HepG2 (cell line): ENCODE measurements around the gene ALDH3A1. TPM values are rescaled to one million over a fixed set of nuclear protein-coding genes. Genes with fewer than 3 reads are reported as not detected.

Experiments used
- ATAC-seq: fragments of 200-7000 bp; cut with Tn5 transposase; 3 replicates; pipeline ENCODE4 v1.9.1; 2020; ENCODE audit warnings: mild to moderate bottlenecking, moderate library complexity
- BruUV-seq: library from RNA; stranded (reverse); fragments of 400-500 nt; replicated peaks from 2 replicates; lab custom pipeline; 2021; lab: Mats Ljungman, UMichigan
- CTCF ChIA-PET: fragments of 300-600 bp; formaldehyde crosslinking; extraction: SDS; loops from one replicate; lab custom pipeline; 2021; ENCODE audit warnings: low total read pairs, inconsistent platforms, low intra/inter-chr PET ratio; lab: Yijun Ruan, JAX
- POLR2A ChIA-PET: fragments of 350-600 bp; sonication (Branson Sonifier 250); formaldehyde crosslinking; loops from one replicate; lab custom pipeline; 2020; ENCODE audit warnings: antibody characterized with exemption, inconsistent platforms; lab: Yijun Ruan, JAX
- DNase-seq: peaks from one replicate; pipeline ENCODE4 v3.0.0-alpha.2; 2015; ENCODE audit warnings: low spot score
- FAIRE-seq: peaks from 3 replicates; lab custom pipeline; 2011; peaks lifted over from hg19 to GRCh38; lab: Jason Lieb, UNC
- H2AFZ ChIP-seq: one replicate; pipeline ENCODE4 v1.6.1; 2011; ENCODE audit warnings: low read length, inconsistent platforms
- H3K27ac ChIP-seq: fragments of 300-600 bp; 3 replicates; pipeline ENCODE4 v1.8.0; 2011; ENCODE audit warnings: mixed run types, mild to moderate bottlenecking, mixed read lengths, low read length, inconsistent platforms; ENCODE audit not compliant: insufficient read depth; ENCODE audit errors: extremely low read length
- H3K27me3 ChIP-seq, 2 experiments: fragments of 200-600 bp in 1 of 2; 2 replicates in 1 of 2; 3 replicates in 1 of 2; pipeline versions ENCODE4 v1.6.0 to v1.8.0; 2011; ENCODE audit warnings: low read length in 2 of 2, mild to moderate bottlenecking in 2 of 2, moderate library complexity in 2 of 2, inconsistent platforms in 1 of 2; ENCODE audit not compliant: insufficient read depth in 2 of 2, control insufficient read depth in 1 of 2
- H3K36me3 ChIP-seq, 2 experiments: fragments of 200-600 bp in 1 of 2; replicated peaks in 1 of 2; 2 replicates in 1 of 2; 3 replicates in 1 of 2; pipeline versions ENCODE4 v1.5.1 to v1.8.0; 2011; ENCODE audit warnings: low read length in 2 of 2, inconsistent platforms in 1 of 2; ENCODE audit not compliant: insufficient read depth in 2 of 2, control insufficient read depth in 1 of 2
- H3K4me1 ChIP-seq: 2 replicates; pipeline ENCODE4 v1.5.1; 2012; ENCODE audit warnings: low read length, inconsistent platforms; ENCODE audit not compliant: insufficient read depth
- H3K4me2 ChIP-seq: 2 replicates; pipeline ENCODE4 v1.6.0; 2011; ENCODE audit warnings: low read depth, low read length, inconsistent platforms
- H3K4me3 ChIP-seq, 3 experiments: fragments of 200-600 bp in 1 of 3; sonication (generic), shearing (Covaris generic) in 1 of 3; replicated peaks in 1 of 3; 2 replicates each; pipeline ENCODE4 v1.5.1; 2011 to 2016; ENCODE audit warnings: low read length in 3 of 3, inconsistent platforms in 2 of 3, low read depth in 2 of 3, mild to moderate bottlenecking in 2 of 3, control low read depth in 1 of 3, mixed read lengths in 1 of 3; ENCODE audit not compliant: insufficient read depth in 1 of 3
- H3K79me2 ChIP-seq: one replicate; pipeline ENCODE4 v1.6.1; 2011; ENCODE audit warnings: low read length, inconsistent platforms; ENCODE audit not compliant: insufficient read depth
- H3K9ac ChIP-seq: 2 replicates; pipeline ENCODE4 v1.6.0; 2011; ENCODE audit warnings: mild to moderate bottlenecking, low read depth, low read length, inconsistent platforms; ENCODE audit not compliant: insufficient read depth
- H3K9me3 ChIP-seq: 2 replicates; pipeline ENCODE4 v1.5.1; 2012; ENCODE audit warnings: mild to moderate bottlenecking, low read length
- H4K20me1 ChIP-seq: 2 replicates; pipeline ENCODE4 v1.6.0; 2011; ENCODE audit warnings: inconsistent platforms, mild to moderate bottlenecking, low read length, moderate library complexity; ENCODE audit not compliant: insufficient read depth
- BORCS8-MEF2B ChIP-seq: sonication (generic); formaldehyde crosslinking; IDR thresholded peaks from 2 replicates; pipeline ENCODE4 v1.8.0; 2022; ENCODE audit warnings: mild to moderate bottlenecking, missing genetic modification reagents
- CHCHD3 ChIP-seq: sonication (generic); formaldehyde crosslinking; IDR thresholded peaks from 2 replicates; pipeline ENCODE4 v1.8.0; 2022; ENCODE audit warnings: mild to moderate bottlenecking, missing genetic modification reagents, moderate library complexity
- FOXK1 ChIP-seq: sonication (generic); formaldehyde crosslinking; IDR thresholded peaks from 2 replicates; pipeline ENCODE4 v1.4.0; 2020; ENCODE audit warnings: low read depth, missing genetic modification reagents, borderline replicate concordance
- TARDBP ChIP-seq: sonication (generic); formaldehyde crosslinking; IDR thresholded peaks from 2 replicates; pipeline ENCODE4 v1.8.0; 2022; ENCODE audit warnings: mild to moderate bottlenecking, missing genetic modification reagents
- ZNF282 ChIP-seq: fragments of 450-650 bp; IDR thresholded peaks from 2 replicates; pipeline ENCODE4 v1.6.1; 2018; ENCODE audit not compliant: partially characterized antibody
- ZNF512B ChIP-seq: sonication (generic); formaldehyde crosslinking; IDR thresholded peaks from 2 replicates; pipeline ENCODE4 v1.5.1; 2020; ENCODE audit warnings: missing genetic modification reagents, mild to moderate bottlenecking, borderline replicate concordance
- ZNF891 ChIP-seq: sonication (generic); formaldehyde crosslinking; IDR thresholded peaks from 2 replicates; pipeline ENCODE4 v1.5.0; 2020; ENCODE audit warnings: mild to moderate bottlenecking, missing genetic modification reagents
- ZSCAN21 ChIP-seq: sonication (generic); formaldehyde crosslinking; IDR thresholded peaks from 2 replicates; pipeline ENCODE4 v1.8.0; 2022; ENCODE audit warnings: mild to moderate bottlenecking, missing genetic modification reagents, moderate library complexity, borderline replicate concordance
- WGBS: methylation state at CpG from one replicate; pipeline ENCODE4 v1.1.6; 2017; ENCODE audit warnings: low lambda C conversion rate; 5-methylcytosine and 5-hydroxymethylcytosine counted together
- in situ Hi-C: cut with HindIII; loops from 2 replicates; pipeline ENCODE4 v1.10.0; 2017; ENCODE audit warnings: low pct_unique_long_range_greater_than_20kb; ENCODE audit not compliant: extremely low pct_ligation_motif_present
- intact Hi-C: fragments of 100-400 bp; cut with micrococcal nuclease; formaldehyde crosslinking; loops from one replicate; pipeline ENCODE4 v1.10.0; 2022; ENCODE audit not compliant: unreplicated experiment
- polyA plus RNA-seq, 8 experiments: library from polyadenylated mRNA; depleted of rRNA in 3 of 8; stranded (reverse) in 7 of 8; unstranded in 1 of 8; fragments of >200 nt; fragmentation: Illumina TruSeq in 4 of 8; extraction: Trizol in 4 of 8; gene quantifications; 2 replicates each; pipeline versions ENCODE4 v1.2.1 to v1.2.3, GENCODE V29; 2011 to 2016; ENCODE audit warnings: low read depth in 4 of 8, missing spikeins in 1 of 8, mixed read lengths in 1 of 8; ENCODE audit not compliant: insufficient read depth in 1 of 8
- total RNA-seq, 5 experiments: library from RNA; depleted of rRNA; stranded (reverse); fragments of >200 nt; fragmentation: Illumina TruSeq; extraction: Trizol; gene quantifications; 2 replicates each; pipeline ENCODE4 v1.2.3, GENCODE V29; 2016; ENCODE audit warnings: low read depth in 1 of 5
- TF ChIP-seq, protein P1 (sequence below): sonication (generic); formaldehyde crosslinking; IDR thresholded peaks from 2 replicates; pipeline ENCODE4 v1.5.0; 2020; ENCODE audit warnings: mild to moderate bottlenecking, missing genetic modification reagents

The ALDH3A1 gene
- total and polyA plus RNA-seq, 2 of the 13 experiments (the other 11 are each of a cell fraction or from before 2014, with no cell fraction given), result 0.07 to 0.62 TPM

DNA sequence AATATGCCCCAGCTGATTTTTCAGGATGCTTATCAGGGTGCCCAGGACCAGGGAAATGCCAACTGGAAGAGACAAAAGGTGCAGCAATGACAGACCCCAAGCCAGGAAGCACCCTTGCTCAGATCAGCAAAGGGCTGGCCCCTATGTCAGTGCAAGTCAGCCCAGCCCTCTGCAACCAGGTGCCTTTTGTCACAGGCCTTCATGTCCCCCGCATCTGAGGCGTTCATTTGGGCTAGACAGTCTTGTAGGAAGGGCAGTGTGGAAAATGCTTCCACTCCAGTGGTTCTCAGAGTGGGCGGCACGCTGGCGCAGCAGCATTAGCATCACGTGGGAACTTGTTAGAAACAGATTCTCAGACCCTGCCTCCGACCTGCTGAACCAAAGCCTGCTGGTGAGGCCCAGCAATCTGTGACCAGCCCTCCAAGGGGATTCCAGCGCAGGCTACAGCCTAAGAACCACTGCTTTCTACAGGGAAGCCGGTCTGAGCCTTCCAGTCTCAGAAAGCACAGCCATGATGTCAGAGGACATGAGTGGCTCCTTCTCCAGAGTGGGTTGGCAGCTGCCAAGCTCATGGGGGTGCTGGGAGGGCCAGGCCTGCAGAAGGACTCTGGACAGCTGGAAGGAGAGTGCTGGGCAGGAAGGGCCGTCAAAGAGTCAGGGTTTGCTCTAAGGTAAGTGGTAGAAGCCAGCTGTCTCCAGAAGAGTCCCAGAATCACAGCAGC, 44.8 kb downstream of the ALDH3A1 start:
- FAIRE-seq, result no peak
- no TSS peak for BruUV-seq
- peaks cover 0 to 15% of the 10 kb centered on the region in 2 experiments; a peak in 4 of 5 replicates for H3K27me3 ChIP-seq
- ATAC-seq, result peak; percentile 10
- H2AFZ ChIP-seq, result no peak overlapping the region
- H3K4me2 ChIP-seq, result peak overlapping the region; percentile 91
- CTCF ChIA-PET, result no interaction called here
- POLR2A ChIA-PET, result interaction anchor here (0.6 to 2.0 kb wide), 8 partner anchors 15 to 169 kb away, joined by 3 to 12 read pairs (median 3); partner anchors contain the start of gene ALDH3A2
- H3K27ac ChIP-seq, result no peak overlapping the region
- intact Hi-C loops (loop anchor here (2.0 kb wide), 1 partner anchor 60 kb away; no protein-coding TSS in a partner anchor), in situ Hi-C loops (loop anchor here (25.0 kb wide), 1 partner anchor 191 kb away; no protein-coding TSS in a partner anchor)
- H3K4me1 ChIP-seq, result peaks cover 60% of the 10 kb centered on the region
- no peaks in the 10 kb centered on the region for H4K20me1 ChIP-seq
- H3K79me2 ChIP-seq, result no peaks in the 10 kb centered on the region
- H3K36me3 ChIP-seq, result no peaks in the 10 kb centered on the region
- H3K4me3 ChIP-seq, result peak overlapping the region in 1 of 3 experiments; percentile 65; a peak in 1 of 6 replicates
- WGBS, result 13% methylated on average over 6 of the region's 10 CpGs
- peak overlapping the region; percentile 10 for H3K9ac ChIP-seq
- DNase-seq, result no peak
- no peak for TF ChIP-seq ZNF282
- peak; percentile 23; the same call in 1 of the 2 replicates for TF ChIP-seq ZNF512B (CRISPR knock-in tag)
- peak; percentile 55; the same call in 1 of the 2 replicates for TF ChIP-seq BORCS8-MEF2B
- TF ChIP-seq CHCHD3 (CRISPR knock-in tag), result peak; percentile 22; the same call in 1 of the 2 replicates
- TF ChIP-seq ZSCAN21, result no peak
- TF ChIP-seq, protein P1, sequence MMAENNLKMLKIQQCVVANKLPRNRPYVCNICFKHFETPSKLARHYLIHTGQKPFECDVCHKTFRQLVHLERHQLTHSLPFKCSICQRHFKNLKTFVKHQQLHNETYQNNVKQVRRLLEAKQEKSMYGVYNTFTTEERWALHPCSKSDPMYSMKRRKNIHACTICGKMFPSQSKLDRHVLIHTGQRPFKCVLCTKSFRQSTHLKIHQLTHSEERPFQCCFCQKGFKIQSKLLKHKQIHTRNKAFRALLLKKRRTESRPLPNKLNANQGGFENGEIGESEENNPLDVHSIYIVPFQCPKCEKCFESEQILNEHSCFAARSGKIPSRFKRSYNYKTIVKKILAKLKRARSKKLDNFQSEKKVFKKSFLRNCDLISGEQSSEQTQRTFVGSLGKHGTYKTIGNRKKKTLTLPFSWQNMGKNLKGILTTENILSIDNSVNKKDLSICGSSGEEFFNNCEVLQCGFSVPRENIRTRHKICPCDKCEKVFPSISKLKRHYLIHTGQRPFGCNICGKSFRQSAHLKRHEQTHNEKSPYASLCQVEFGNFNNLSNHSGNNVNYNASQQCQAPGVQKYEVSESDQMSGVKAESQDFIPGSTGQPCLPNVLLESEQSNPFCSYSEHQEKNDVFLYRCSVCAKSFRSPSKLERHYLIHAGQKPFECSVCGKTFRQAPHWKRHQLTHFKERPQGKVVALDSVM, result 0 out of 2 replicates have a peak, but pooled peaks have one; percentile 22
- TF ChIP-seq ZNF891 (CRISPR knock-in tag), result 0 out of 2 replicates have a peak, but pooled peaks have one; percentile 22
- 0 out of 2 replicates have a peak, but pooled peaks have one; percentile 19 for TF ChIP-seq TARDBP (CRISPR knock-in tag)
- no peak for TF ChIP-seq FOXK1 (CRISPR knock-in tag)
- H3K9me3 ChIP-seq, result no peaks in the 10 kb centered on the region
